Stimulated activated CD4-positive, alpha-beta T cell treated with anti-CD3 and anti-CD28 coated beads, Interleukin-15, amount 100 ng/mL, for 48 hours (primary cell): Measurements from ENCODE around the gene BIRC7.
A peak's percentile ranks its signal among the peaks of the same experiment; 100 is the strongest.

Experiments used
- DNase-seq, 2 donors: peaks; one replicate each; pipeline ENCODE4 v3.0.0-alpha.2; 2020; ENCODE audit warnings: low read depth in 2 of 2

Gene BIRC7

DNA sequence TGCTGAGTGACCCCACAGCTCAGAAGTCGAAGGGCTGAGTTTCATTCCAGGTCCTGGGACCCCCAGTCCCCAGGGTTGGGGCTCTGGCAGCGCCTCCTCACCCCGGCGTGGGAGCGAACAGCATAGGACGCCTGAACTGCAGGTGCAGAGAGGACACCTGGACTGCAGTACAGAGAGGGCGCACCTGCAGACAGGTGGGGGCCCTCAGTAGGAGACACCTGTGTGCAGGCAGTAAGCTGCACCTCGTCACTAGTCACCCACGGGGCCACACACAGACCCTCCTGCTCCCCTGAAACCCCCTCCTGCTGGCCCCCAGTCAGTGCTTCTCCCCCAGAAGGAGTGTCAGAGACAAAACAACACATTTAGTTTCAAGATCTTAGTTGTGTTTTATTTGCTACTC is 27.1 kb downstream of the BIRC7 start:
- no peak for DNase-seq

DNA sequence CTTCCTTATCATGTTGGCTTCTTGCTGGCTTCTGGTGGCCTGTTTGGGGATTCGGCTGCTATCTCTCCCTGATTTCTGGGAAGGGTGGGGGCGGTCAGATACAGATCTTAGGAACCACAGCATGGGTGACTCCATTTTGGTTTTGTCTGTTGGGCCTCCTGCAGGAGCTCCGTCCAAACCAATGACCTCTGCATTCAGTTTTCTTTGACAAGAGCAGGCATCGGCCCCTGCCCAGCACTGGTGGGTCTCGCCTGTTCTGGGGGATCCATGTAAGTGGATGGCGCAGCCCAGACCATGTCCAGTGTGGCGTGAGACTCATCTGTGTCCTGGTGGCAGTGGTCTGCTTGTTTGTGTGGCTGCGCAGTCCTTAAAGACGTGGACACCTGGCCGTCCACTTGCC is 28.3 kb downstream of the BIRC7 start:
- no peak for DNase-seq

DNA sequence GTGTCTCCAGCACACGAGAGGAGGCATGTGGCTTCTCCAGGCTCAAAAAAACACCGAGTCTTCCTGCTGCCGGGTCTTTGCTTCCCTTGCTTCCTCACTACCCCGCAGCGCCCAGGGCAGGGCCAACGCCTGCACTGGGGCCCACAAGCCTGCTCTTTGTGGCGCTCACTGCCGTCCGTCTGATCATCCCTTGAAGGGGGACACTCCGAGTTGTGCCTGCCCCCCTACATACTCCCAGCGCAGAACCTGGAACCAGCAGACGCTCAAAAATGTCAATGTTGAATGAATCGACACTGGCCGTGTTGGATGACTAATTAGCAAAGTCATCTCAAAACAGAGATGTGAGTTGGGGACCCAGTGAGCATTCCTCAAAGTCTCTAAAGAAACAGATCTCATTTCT is 28.8 kb downstream of the BIRC7 start:
- no peak for DNase-seq

DNA sequence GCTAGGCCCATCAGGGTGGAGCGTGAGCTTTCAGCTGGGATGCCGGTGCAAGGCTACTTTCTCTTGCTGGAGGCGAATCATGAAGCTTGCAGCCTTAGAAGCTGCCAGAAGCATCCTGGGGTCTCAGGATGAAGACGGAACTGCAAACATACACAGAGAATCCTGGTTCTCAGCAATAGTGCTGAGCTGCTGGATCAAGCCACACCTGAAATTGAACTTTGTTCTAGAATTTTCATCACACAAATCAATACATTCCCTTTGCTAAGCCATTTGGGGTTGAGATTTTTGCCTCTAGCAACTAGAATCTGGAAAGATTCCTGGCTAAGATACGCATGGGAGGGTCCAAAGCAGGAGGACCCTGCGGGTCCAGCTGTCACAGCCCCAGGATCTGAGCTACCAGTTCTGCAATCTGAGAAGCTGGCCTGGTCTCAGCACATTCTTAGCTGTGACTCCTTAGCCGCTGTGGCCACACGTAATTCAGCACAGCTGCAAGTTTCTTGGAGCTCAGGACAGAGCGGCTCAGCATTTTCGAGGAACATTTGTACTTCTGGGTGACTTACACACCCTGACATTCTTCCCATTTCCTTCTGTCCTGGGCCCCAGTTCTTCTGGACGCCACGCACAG is 30.3 kb downstream of the BIRC7 start:
- no peak for DNase-seq

DNA sequence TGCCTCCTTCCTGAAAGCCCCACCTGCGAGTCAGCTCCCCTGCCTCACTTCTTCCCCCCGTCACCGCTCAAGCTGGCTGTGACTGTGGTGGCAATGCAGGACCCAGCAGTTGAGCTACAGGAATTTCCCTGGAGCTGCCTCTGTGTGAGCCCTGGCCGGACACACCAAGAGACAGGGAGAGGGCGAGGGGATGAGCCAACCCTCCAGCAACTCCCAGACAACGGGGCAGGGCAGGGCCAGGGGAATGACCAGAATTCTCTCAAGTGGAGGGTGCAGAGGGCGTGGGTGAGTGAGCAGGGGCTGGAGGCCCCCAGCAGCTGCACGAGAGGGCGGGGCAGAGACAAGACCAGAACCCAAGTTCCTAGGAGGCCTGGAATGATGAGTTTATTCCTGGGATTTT is 32.0 kb downstream of the BIRC7 start:
- DNase-seq: no peak

DNA sequence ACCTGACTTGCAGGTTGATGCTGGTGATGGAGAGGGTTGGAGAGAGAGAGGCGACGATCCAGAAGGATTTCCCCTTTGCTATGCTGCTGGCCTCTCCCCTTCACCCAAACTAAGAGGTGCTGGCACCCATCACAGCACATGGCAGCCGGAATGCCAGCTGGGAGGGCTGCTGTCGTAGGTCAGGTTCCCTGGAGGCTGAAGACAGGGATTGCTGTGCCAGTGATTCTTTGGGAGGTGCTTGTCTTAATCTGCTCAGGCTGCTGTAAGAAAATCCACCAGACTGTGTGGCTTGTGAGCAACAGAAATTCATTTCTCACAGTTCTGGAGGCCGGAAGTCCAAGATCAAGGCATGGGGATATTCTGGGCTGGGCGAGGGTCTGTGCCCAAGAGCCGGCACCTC is 32.6 kb downstream of the BIRC7 start:
- DNase-seq: no peak

DNA sequence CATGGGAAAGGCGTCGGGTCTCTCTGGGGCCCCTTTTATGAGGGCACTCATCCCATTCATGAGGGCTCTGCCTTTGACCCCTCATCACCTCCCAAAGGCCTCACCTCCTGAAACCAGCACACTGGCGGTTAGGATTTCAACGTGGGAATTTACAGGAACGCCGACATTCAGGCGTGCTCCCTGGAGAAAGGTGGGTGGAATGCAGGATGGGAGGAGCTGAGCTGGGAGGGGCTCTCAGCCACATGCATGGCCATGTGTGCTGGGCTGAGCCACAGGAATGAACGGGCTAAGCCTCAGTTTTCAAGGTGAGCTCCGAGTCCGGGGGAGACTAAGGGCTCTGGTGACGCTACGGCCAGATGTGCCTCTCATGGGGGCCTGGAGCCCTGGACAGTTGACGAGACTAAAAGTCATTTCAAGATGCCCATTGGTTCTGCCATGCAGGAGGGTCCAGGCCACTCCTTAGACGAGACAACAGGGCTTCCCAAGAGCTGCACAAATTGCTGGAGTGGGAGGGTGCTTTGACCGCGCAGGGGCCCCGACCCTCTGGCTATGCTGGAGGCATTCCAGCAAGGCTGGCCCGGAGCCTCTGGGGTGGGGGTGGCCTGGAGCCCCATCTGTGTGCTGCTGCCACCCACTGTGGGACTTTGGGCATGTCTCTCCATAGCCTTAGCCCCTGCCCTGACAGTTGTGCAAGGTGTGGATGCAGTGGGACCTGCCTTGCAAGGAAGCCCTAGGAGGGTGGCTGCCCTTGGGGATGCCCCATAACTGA is 33.1 kb downstream of the BIRC7 start:
- DNase-seq: no peak

DNA sequence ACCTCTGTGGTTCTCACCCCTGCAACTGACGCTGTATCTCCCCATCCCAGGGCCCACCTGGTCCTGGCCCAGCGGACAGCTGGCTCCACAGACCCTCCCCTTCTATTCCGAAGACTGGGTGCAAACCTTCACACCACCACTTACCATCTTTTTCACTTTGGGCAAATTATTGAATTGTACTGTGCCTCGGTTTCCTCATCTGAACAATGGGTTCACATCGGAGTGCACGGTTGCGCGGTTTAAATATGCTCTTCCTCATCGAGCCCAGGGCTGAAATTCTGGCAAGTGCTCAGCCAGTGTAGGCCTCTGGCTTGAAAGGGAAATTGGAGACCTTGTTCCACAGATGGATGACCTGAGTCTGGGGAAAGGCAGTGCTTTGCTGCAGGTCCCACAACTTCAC is 34.0 kb downstream of the BIRC7 start:
- no peak for DNase-seq

DNA sequence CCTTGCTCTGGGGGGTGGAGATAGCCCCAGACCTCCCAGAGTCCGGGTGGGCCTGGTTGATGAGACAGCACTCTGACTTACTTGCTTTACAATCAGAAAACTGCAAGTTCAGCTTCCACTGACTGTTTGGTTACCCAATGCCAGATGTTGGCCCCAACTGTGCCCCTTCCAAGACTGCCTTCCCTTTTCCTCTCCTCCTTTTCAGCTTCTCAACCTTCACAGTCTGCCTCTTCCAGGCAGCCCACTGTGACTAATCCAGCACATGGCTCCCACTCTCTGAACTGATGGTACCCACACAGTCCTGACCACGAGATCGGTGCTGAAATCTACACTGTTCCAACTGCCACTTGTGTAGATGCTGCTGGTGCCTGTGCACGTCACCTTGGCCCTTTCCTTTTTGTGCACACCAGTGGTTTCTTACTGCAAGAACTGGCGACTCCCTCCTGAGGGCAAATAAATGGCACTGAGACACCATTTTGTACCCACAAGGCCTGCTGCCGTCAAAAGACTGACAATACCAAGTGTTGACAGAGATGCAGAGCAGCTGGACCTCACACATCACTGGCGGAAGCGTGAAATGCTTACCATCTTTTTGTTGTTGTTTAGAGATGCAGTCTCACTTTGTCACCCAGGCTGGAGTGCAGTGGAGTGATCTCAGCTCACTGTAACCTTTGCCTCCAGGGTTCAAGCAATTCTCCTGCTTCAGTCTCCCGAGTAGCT is 35.1 kb downstream of the BIRC7 start:
- no peak for DNase-seq

DNA sequence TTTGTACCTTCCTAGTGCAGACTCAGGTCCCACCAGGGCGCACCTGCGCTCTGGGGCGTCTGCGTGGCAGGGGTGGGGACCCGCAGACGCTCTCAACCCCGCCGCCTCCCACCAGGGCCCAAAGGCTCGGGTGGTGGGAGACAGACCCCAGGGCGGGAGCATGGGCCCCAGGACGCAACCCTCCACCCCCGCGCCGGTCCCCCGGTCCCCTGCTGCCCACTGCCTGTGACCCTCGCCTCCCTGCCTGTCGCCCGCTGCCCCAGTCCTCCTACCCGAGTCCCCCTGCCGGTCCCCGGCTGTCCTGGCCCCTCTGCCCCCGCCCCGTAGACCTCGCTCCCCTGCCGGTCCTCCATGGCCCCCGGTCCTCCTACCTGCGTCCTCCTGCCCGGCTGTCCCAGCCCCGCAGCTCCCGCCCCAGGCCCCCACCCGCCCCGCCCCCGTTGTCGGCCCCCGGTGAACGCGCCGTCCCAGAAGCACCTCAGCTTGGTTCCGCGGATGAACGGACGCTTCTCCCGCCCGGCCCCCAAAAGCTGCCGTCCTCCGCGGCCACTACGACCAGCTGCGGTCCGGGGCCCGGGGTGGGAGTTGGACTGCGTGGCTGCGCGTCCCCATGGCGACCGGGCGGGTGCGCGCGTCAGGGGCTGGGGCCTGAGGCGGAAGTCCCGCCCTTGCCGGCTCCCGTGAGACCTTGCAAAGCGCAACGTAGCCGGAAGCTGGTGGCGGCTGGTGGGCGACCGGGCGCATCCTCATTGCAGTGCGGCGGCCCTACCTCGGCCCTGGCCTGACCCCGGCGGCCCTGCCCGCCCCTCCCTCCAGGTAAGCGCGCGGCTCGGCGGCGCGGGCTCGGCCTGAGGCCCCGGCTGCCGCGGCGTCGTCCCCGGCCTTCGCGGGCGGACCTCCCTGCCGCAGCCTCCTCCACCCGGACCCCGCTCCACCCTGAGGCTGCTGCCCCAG is 36.7 kb downstream of the BIRC7 start, which contains the start of gene ARFGAP1:
TSS of gene ARFGAP1 (plus strand) at position 709 of the 954 bp plus-strand sequence. CDS start 2,768 bp downstream, outside the sequence.
- DNase-seq: peak; percentile 75 to 86

DNA sequence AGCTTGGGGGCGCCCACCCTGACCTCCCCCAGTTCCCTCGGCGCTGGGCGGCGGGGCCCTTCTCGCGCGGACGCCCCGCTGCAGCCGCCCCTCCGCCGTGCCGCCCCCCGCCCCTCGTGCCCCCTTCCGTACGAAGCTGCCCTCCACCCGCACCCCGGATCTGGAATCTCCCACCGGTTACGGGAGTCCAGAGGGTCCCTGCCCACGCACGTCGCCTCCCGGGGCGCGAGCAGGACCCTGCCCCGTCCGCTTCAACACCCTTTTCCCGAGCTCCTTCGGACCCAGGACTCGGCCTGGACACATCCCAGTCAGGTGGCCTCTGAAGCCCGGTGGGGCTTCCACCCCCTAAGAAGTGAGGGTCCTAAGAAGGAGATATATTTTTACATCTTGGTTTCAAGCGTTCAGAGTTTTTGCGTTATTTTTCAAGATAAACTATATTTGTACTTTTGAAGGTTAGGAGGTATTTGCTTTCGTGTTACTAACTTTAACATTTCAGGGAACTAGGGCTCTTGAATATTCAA is 37.4 kb downstream of the BIRC7 start:
- no peak for DNase-seq

DNA sequence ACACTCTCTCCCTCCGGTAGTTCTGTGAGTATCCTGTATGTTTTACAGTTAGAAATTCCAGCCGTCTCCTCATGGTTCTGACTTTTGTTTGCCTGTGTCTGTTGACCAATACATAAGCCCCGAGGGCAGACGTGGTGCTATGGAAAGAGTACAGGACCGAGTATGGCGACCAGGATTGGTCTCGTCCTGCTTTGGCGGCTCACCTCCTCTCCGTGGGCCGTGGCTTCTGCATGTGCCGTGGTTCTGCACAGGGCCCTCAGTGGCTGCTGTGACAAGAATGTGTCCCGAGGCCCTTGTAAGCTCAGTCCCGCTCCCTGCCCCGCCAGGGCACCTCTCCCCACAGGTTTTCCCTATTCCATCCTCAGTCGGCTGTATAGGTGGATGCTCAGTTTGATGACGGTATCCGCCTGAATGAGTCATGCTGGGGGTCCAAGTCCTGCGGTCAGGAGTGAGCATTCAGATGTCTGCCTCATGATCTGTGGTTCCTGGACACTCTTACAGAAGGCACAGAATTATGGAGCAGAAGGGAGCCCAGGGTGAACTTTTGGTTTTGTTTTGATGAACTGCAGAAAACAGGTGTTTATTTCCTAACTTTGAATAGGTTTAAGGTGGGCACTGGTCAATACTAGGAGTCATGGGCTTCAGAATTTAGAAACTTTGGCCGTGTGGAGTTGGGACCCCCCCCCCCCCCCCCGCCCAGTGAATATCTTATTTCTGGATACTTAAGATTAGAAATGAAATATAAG is 38.1 kb downstream of the BIRC7 start:
- DNase-seq: no peak

DNA sequence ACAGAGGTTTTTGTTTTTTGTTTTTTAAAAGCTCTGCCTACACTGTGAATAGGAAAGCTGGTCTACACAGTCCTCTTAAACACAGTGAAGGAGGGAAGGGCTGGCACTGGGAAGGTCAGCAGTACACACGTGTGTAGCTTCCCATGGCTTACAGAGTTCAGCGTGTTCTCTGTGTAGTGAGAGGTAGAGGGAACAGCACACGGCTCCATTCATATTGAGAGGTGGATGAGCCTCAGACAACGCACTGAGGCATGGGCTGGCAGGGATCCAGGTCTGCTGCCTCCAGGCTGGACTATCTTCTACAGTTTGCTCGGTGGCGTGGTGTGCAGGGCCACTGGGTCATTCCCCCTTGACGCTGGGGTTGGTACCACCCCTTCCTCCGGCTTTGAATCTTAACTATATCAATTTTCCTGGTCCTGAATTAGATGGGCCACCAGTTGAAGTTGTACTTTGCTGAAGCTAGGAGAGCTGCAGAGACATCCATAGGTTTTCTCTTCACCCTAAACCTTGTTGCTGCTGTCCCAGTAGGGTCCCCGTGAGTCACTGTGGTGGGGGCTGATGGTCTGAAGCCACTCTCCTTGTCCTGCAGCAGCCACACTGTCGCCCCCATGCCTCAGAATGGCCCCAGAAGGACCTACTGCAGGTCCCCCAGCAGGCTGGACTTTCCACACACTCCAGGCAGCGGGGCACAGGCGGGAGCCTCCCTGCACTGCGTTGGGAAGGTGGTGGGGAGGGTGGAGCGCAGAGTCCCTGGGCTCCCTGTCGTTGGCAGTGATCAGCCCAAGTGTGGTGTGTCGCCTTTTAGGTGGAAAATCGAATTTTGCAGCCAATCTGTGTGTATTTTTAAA is 38.9 kb downstream of the BIRC7 start:
- DNase-seq: no peak

DNA sequence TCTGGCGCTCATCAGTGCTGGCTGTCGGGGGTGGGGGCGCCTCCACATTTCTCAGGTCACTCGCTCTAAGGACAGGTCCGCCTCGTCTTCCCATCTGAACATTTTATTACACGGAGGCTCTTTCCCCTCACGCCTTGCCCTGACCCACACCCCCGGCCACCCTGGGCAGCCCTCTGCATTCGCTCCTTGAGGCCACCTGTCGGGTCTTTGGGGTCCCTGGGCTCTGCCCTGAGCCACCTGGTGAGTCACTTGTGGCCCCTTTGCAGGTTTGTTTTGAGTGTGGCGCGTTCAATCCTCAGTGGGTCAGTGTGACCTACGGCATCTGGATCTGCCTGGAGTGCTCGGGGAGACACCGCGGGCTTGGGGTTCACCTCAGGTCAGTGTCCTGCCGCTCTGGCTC is 40.1 kb downstream of the BIRC7 start:
- DNase-seq: no peak

DNA sequence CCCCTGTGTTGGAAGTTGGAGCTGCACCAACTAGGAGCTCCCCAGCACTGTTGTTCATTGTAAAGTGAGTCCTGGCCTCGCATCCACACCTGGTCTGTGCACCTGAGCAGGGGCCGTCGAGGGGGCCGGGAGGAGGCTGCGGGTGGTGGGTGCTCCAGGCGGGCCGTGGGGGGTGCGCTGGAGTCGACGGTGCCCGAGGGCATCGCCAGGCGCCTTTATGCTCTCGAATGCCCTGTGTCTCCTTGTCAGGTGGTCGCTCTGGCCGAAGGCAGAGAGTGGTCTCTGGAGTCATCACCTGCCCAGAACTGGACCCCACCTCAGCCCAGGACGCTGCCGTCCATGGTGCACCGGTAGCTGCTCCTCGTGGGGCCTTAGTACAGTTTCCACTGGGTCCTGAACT is 41.3 kb downstream of the BIRC7 start:
- DNase-seq: no peak

DNA sequence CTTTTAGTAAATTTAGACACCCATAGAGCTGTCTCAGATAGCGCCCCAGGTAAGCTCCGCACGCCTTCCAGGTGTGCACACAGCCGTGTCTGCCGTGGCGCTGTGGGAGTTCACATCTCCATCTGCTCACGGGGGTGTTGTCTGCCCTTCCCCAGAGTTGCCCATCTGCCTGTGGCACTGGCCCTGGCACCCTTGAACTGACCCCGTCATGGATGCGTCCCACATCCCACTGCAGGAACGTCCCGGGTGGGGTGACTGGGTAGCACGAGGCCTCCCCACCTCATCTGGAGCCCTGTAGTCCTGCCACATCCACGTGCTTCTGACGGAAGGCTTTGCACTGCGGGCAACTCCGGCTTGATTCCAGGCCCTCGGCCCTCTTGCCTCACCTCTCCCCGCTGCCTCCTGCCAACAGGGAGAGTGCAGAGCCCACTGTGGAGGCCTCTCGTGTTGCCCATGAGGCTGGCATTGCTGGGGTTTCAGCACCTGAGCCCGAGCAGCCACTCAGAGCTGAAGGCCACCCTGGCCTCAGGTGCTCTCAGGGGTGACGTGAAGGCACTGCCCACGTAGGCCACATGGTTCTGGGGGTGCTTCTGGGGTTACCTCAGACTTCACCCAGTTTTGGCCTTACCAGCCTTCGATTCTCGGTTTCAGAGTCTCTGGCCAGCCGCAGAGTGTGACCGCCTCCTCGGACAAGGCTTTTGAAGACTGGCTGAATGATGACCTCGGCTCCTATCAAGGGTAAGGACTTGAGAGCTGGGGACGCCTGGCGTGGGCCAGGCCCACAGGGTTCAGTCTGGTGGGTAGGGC is 42.0 kb downstream of the BIRC7 start:
- no peak for DNase-seq

DNA sequence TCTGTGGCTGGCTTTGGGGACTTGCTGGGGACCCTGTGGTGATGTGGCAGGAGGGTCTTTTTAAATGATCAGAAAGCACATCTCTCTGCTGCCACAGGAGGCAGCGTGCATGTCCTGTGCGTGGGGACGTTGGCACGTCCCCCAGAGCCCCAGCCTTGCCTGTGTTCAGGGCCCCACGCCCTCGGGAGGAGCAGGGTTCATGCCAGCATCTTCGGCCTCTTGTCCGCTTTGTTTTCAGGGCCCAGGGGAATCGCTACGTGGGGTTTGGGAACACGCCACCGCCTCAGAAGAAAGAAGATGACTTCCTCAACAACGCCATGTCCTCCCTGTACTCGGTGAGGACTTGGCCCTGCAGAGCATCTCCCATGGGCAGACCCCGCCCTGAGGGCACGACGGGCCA is 43.0 kb downstream of the BIRC7 start:
- DNase-seq: no peak

DNA sequence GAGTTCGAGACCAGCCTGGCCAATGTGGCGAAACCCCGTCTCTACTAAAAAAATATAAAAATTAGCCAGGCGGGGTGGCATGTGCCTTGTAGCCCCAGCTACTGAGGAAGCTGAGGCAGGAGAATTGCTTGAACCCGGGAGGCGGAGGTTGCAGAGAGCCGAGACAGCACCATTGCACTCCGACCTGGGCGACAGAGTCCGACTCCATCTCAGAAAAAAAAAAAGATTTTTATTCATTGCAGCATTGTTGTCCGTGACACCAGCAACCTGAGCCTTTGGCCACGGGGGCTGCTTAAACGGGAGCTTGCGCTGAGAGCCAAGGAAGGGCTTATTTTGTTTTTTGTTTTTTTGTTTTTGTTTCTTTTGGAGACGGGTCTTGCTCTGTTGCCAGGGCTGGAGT is 44.2 kb downstream of the BIRC7 start:
- DNase-seq: no peak

DNA sequence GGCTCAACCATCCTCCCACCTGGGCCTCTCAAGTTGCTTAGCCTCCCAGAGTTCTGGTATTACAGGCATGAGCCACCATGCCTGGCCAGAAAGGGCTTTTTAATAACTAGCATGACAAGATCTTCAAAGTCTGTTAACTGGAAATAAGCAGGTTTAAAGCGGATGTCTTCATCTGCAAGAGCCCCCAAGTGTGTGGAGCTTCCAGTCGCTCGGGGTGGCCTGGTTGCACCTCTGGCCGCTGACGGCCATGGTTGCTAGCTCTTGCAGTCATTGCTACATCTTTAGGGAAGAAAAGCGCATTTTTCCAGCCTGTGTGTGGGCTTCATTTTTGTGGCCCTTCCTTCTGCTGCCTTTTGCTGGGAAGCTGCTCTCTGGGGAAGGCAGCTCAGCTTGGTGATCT is 44.7 kb downstream of the BIRC7 start:
- DNase-seq: no peak
